Central memory CD8-positive, alpha-beta T cell (primary cell): ENCODE measurements around the gene POLR1D.
"Not testable (repeated sequence)": the region's sequence is repeated elsewhere in the genome, so short reads cannot be mapped to it uniquely, and the experiment has no call there.

Source experiments
- ATAC-seq: fragments of 150-1000 bp; cut with Tn5 transposase; replicated peaks from 2 replicates; pipeline ENCODE4 v1.10.0; 2022; ENCODE audit warnings: mild to moderate bottlenecking, moderate FRiP score, moderate number of reproducible peaks; ENCODE audit not compliant: poor library complexity, severe bottlenecking; ENCODE audit errors: extremely low read depth
- DNase-seq, 2 donors: peaks; one replicate each; pipeline ENCODE4 v3.0.0; 2021; ENCODE audit warnings: low spot score in 2 of 2
- H3K27ac Mint-ChIP-seq: one replicate; pipeline ENCODE4 v1.8.0; 2022; ENCODE audit warnings: low read depth, mild to moderate bottlenecking, moderate library complexity, mixed read lengths
- H3K27me3 Mint-ChIP-seq: one replicate; pipeline ENCODE4 v1.8.0; 2022; ENCODE audit warnings: mixed read lengths
- H3K36me3 Mint-ChIP-seq: one replicate; pipeline ENCODE4 v1.8.0; 2022; ENCODE audit warnings: mild to moderate bottlenecking, moderate library complexity, mixed read lengths; ENCODE audit not compliant: insufficient read depth
- H3K4me1 Mint-ChIP-seq: one replicate; pipeline ENCODE4 v1.8.0; 2022; ENCODE audit warnings: mixed read lengths
- H3K4me3 Mint-ChIP-seq: one replicate; pipeline ENCODE4 v1.8.0; 2022; ENCODE audit warnings: mild to moderate bottlenecking, moderate library complexity, mixed read lengths
- H3K9me3 Mint-ChIP-seq: one replicate; pipeline ENCODE4 v1.8.0; 2022; ENCODE audit warnings: mixed read lengths

The POLR1D gene

DNA sequence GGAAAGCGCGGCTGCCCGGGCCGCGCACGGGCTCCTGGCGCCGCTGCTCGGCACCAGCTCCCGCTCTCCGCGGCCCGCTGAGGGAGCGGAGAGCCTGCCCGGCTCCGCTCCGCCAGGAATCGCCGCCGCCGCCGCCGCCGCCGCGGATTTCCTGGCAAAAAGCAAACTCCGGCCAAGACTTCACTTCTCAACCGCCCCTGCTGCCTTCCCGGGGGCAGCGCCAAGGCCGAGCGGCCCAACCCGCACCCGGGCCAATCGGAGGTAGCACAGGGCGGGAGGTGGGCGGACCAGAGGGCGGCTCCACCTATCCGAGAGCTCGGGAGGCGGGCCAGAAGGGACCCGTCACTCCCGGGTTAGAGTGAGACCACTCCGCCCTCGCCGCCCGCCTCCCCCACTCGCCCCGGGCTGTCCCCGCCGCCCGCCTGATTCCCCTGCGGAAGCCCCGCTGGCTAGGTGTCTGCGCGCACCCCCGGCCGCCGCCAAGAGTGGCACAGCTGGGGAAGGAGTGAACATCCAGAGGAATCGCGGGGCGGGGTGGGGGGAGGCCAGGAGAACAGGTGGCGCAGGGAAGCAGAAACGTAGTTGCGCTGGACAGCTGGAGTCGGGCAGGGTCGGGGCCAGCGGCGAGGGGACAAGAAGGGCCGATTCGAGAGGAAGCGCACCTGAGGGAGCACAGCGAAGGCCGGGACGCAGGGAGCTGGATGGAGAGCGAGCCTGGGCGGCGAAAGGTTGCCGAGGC is 1.1 kb upstream of the POLR1D start, which contains the start of gene LNX2:
Gene LNX2 (minus strand): TSS at position 153 of the 739 bp plus-strand sequence. CDS start 38,826 bp downstream, outside the sequence.
- Mint-ChIP-seq H3K36me3 (peaks cover 15% of the 10 kb centered on the region), H3K27ac (peak within 1 kb of the TSS; percentile 88), H3K27me3 (no peaks in the 10 kb centered on the region), H3K4me3 (peak within 1 kb of the TSS; percentile 83), H3K4me1 (peaks cover 55% of the 10 kb centered on the region), H3K9me3 (no peaks in the 10 kb centered on the region)
- peak; percentile 95 to 97 for DNase-seq
- peak; percentile 90 for ATAC-seq

DNA sequence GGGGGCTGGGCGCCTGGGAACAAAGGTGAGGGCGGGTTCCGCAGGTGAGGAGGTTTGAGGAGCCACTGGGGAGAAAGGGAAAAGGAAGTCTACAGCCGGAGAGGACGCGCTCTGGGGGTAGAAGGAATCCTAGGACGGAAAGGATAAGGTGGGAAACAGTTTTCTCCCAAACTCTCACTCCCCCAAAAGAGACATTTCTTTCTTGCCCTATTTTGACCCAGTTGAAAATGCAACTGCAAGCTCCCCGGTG is 651 bp upstream of the POLR1D start:
- DNase-seq, result peak in 1 of 2 donors; percentile 44
- Mint-ChIP-seq H3K4me3 (peak overlapping the region; percentile 83), H3K27me3 (no peaks in the 10 kb centered on the region), H3K27ac (peak overlapping the region; percentile 88), H3K36me3 (peaks cover 15% of the 10 kb centered on the region), H3K9me3 (no peaks in the 10 kb centered on the region), H3K4me1 (peaks cover 60% of the 10 kb centered on the region)
- no peak for ATAC-seq

DNA sequence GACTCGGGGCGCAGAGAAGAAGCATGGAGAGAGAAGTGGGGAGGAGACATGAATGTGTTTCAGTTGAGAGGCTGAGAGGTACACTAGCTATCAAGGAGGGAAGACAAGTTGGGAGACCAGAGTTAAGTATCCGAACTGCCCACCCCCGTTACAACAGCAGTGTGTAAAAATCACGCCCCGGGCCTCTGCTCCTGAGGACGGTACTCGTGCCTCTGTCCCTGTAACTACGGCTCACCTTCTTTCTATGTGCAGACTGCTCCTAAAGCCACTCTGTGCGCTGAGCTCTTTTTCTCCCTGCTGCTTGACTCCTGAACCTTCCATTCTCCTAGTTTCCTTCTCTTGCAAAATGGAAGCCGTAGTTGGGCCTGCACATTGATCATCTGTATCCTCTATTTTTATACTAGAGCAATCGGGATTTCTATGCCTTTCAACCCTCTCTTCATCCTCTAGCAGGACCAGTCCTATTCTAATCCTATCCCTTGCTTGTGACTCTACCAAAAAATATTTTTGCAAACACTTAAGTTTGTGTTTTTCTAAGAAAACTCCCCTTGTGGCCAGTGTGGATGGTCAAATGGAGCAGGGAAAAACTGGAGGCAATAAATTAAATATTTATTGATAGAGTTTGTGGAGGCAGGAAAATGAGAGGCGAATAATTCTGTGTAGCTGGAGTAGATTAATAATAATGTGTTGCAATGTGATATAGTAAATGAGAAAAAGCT is 569 bp downstream of the POLR1D start:
- Mint-ChIP-seq H3K9me3 (no peaks in the 10 kb centered on the region), H3K27ac (peak overlapping the region; percentile 88), H3K36me3 (peaks cover 15% of the 10 kb centered on the region), H3K4me3 (peak overlapping the region; percentile 83), H3K4me1 (peaks cover 69% of the 10 kb centered on the region), H3K27me3 (no peaks in the 10 kb centered on the region)
- DNase-seq (no peak), ATAC-seq (no peak)

DNA sequence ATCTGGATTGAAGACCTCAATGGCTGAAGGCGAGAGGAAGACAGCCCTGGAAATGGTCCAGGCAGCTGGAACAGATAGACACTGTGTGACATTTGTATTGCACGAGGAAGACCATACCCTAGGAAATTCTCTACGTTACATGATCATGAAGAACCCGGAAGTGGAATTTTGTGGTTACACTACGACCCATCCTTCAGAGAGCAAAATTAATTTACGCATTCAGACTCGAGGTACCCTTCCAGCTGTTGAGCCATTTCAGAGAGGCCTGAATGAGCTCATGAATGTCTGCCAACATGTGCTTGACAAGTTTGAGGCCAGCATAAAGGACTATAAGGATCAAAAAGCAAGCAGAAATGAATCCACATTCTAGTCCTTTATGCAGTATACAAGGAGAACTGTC is 1.2 kb downstream of the POLR1D start:
- no peak for DNase-seq
- no peak for ATAC-seq
- no peaks in the 10 kb centered on the region for H3K27me3 Mint-ChIP-seq
- peak overlapping the region; percentile 83 for H3K4me3 Mint-ChIP-seq
- no peaks in the 10 kb centered on the region for H3K9me3 Mint-ChIP-seq
- peaks cover 16% of the 10 kb centered on the region for H3K36me3 Mint-ChIP-seq
- peaks cover 69% of the 10 kb centered on the region for H3K4me1 Mint-ChIP-seq
- H3K27ac Mint-ChIP-seq, result peak overlapping the region; percentile 88

DNA sequence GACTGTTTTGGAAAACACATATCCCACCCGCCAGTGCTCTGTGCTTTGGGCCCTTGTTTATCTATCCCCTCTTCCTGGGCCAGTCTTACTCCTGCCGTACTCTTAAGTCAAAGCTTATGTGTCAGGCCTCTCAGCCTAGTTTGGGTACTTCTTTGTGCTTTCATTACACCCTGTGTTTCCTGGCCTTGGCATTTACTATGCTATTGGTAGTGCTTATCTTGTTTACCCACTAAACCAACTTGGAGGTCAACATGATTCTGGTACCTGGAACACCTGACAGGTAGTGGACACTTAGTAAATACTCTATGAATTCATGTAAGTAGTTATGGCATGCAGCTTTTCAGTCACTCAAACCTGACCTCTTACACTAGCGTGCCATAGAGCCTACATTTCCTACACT is 2.4 kb downstream of the POLR1D start:
- Mint-ChIP-seq H3K36me3 (peaks cover 18% of the 10 kb centered on the region), H3K27me3 (no peaks in the 10 kb centered on the region), H3K4me1 (peaks cover 67% of the 10 kb centered on the region), H3K4me3 (no peak overlapping the region), H3K27ac (no peak overlapping the region), H3K9me3 (no peaks in the 10 kb centered on the region)
- DNase-seq, result no peak
- ATAC-seq, result no peak

DNA sequence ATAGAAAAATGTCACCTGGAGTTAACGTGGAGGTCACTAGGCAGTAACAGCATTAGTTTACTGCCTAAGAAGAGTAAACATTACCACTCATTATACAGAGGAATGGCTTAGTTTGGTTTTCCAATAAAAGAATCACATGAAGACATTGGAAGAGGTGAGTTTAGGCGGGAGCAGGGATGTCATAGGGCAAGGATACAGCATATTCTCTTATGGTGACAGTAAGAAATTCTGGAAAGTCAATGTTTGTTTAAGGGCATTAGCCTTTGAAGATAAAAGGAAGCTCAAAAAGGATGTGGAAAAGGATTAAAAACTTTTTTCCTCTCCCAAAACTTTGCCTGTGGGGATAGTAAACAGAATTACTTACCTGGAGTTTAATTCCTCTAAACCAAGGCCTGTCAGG is 4.1 kb downstream of the POLR1D start:
- Mint-ChIP-seq H3K36me3 (peaks cover 19% of the 10 kb centered on the region), H3K4me3 (no peak overlapping the region), H3K9me3 (no peaks in the 10 kb centered on the region), H3K4me1 (peaks cover 63% of the 10 kb centered on the region), H3K27me3 (no peaks in the 10 kb centered on the region), H3K27ac (no peak overlapping the region)
- ATAC-seq (no peak), DNase-seq (no peak)

DNA sequence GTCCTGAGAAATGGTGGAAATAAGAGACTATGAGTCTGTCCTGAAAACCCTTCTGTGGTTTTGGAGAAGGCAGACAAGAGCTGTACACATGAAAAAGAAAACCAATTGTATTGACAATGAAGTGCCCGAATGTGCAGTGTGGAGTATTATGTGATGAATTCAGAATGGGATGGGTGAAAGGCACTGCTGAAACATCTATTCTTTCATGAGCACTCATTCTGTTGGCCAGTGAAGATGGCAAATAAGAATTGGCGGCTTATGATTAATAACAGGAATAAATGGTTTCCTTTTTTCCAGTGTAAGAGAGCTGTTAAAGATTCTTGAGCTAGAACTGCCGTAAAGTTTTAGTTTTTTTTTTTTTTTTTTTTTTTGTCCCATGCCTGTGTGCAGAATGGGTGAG is 5.7 kb downstream of the POLR1D start:
- Mint-ChIP-seq H3K4me1 (peaks cover 74% of the 10 kb centered on the region), H3K27ac (no peak overlapping the region), H3K27me3 (no peaks in the 10 kb centered on the region), H3K4me3 (no peak overlapping the region), H3K36me3 (peaks cover 14% of the 10 kb centered on the region), H3K9me3 (no peaks in the 10 kb centered on the region)
- DNase-seq (no peak), ATAC-seq (no peak)

DNA sequence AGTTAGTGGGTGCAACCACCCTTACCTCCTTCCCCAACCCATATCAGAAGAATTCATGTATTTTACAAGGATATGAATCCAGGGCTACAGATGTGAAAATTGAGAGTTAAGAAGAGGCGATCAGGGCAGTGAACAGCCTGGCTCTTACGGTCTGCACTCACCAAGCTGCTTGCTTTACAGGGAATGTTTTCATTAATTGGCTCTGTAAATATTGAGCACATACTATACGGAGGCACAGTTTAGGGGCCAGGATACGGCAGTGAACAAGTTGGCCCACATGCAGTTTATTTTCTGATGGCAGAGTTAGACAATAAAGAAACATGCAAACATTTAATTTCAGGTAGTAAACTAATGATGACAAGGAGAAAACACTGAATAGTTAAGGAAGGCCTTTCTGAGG is 6.4 kb downstream of the POLR1D start:
- Mint-ChIP-seq H3K36me3 (peaks cover 13% of the 10 kb centered on the region), H3K4me1 (peaks cover 68% of the 10 kb centered on the region), H3K27me3 (no peaks in the 10 kb centered on the region), H3K27ac (no peak overlapping the region), H3K9me3 (no peaks in the 10 kb centered on the region), H3K4me3 (no peak overlapping the region)
- no peak for DNase-seq
- no peak for ATAC-seq

DNA sequence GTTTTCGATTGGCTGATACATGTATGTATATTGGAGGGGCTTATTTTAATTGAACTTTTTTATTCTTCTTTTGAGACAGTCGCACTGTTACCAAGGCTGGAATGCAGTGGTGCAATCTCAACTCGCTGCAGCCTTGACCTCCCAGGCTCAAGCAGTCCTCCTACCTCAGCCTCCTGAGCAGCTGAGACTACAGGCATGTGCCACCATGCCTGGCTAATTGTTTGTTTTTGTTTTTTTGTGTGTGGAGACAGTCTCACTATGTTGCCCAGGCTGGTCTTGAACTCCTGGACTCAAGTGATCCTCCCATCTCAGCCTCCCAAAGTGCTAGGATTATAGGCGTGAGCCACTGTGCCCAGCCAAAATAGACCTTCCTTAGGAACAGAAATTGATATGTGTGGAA is 7.1 kb downstream of the POLR1D start:
- H3K4me3 Mint-ChIP-seq, H3K27me3 Mint-ChIP-seq, DNase-seq, H3K9me3 Mint-ChIP-seq, ATAC-seq, H3K27ac Mint-ChIP-seq: not testable (repeated sequence)
- H3K36me3 Mint-ChIP-seq, result peaks cover 11% of the 10 kb centered on the region
- H3K4me1 Mint-ChIP-seq, result peaks cover 62% of the 10 kb centered on the region

DNA sequence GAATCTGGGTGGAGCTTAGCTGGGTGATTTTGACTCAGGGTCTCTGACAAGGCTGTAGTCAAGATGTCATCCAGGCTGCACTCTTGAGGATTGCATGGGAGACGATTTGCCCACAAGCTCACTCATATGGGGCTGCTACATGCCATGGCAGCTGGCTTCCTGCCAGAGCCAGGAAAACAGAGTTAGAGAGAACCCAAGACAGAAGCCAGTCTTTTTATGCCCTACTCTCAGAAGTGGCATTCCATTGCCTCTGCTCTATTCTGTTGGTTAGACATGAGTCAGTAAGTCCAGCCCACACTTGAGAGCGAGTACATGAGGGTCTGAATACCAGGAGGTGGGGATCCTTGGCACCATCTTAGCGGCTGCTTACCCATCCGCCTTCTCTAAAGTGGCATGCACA is 9.5 kb downstream of the POLR1D start:
- Mint-ChIP-seq H3K4me3 (no peak overlapping the region), H3K9me3 (no peaks in the 10 kb centered on the region), H3K4me1 (peaks cover 46% of the 10 kb centered on the region), H3K27me3 (no peaks in the 10 kb centered on the region), H3K36me3 (peaks cover 9% of the 10 kb centered on the region), H3K27ac (no peak overlapping the region)
- no peak for DNase-seq
- no peak for ATAC-seq

DNA sequence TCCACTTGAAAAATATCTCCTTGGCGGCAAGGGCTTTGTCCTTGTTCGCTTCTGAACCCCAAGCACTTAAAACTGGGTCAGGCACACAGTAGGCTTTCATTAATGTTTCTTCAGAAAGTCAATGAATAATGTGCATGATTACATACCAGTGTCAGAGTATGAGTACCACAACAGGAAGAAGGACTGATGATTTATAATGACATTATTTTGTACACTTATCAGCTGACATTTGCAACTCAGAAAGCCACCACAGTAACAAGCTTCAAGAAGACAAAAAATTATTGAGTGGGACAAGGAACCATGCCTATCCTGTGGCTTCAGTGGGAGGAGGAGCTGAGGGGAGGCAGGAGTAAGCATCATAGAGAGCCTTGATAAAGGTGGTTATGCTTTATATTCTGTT is 10.0 kb downstream of the POLR1D start:
- no peak overlapping the region for H3K4me3 Mint-ChIP-seq
- H3K9me3 Mint-ChIP-seq, result no peaks in the 10 kb centered on the region
- DNase-seq (no peak), ATAC-seq (no peak)
- H3K36me3 Mint-ChIP-seq, result peaks cover 9% of the 10 kb centered on the region
- H3K27ac Mint-ChIP-seq, result no peak overlapping the region
- H3K4me1 Mint-ChIP-seq, result peaks cover 46% of the 10 kb centered on the region
- H3K27me3 Mint-ChIP-seq, result no peaks in the 10 kb centered on the region

DNA sequence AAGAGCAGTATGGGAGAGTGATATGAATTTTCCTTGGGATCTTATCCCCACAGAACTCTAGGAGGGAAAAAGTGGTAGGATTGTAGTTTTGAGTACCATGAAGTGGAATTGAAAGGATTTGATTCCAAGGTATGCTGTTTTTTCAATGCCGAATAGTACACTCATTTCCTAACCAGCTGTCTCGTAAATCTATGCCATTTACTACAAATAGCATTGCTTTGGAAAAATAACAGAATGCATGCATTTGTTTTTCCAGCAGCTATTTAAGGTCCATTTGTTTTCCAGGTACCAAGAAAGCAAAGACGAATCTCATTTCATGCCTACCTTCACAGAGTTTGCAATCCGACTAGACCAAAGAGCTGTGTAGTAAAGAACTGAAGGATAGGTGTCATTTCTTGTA is 10.5 kb downstream of the POLR1D start:
- Mint-ChIP-seq H3K4me3 (no peak overlapping the region), H3K9me3 (no peaks in the 10 kb centered on the region), H3K4me1 (peaks cover 47% of the 10 kb centered on the region), H3K36me3 (peaks cover 9% of the 10 kb centered on the region), H3K27me3 (no peaks in the 10 kb centered on the region), H3K27ac (no peak overlapping the region)
- ATAC-seq, result no peak
- no peak for DNase-seq

DNA sequence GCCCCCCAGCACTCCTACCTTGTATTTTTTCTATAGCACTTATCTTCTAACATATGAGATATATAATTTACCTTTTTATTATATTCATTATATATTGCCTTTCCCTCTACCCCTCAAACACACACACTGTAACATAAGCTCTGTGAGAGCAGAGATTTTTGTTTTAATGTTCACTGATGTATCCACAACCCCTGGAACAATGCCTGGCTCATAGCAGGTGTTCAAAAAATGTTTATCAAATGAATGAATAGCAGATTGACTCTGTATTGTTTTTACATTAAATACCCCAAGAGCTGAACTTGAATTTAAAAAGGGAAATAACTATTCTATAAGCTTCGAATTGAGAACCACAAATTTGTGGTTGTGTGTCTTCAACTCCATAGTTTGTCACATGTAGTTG is 11.0 kb downstream of the POLR1D start:
- no peak overlapping the region for H3K27ac Mint-ChIP-seq
- DNase-seq (no peak), ATAC-seq (no peak)
- H3K4me3 Mint-ChIP-seq, result no peak overlapping the region
- H3K27me3 Mint-ChIP-seq, result no peaks in the 10 kb centered on the region
- no peaks in the 10 kb centered on the region for H3K9me3 Mint-ChIP-seq
- peaks cover 43% of the 10 kb centered on the region for H3K4me1 Mint-ChIP-seq
- peaks cover 8% of the 10 kb centered on the region for H3K36me3 Mint-ChIP-seq
